Esophagus squamous epithelium (tissue), 5 donors: ENCODE data around the gene TPO. TPM values are rescaled to one million over a fixed set of nuclear protein-coding genes. Genes with fewer than 3 reads are reported as not detected.

Source experiments
- DNase-seq: peaks from one replicate; lab custom pipeline; 2025; lab: John Stamatoyannopoulos, UW
- H3K27ac ChIP-seq, 4 donors: fragments of 200-600 bp; sonication (generic); one replicate each; pipeline ENCODE4 v1.5.1; 2016 to 2019; ENCODE audit warnings: mild to moderate bottlenecking in 1 of 4
- H3K27me3 ChIP-seq, 4 donors: fragments of 200-600 bp; sonication (generic); 1 replicate in 3 of 4; 2 replicates in 1 of 4; pipeline versions ENCODE4 v1.5.1 to v1.6.0; 2017 to 2021; ENCODE audit warnings: antibody characterized with exemption in 1 of 4
- H3K36me3 ChIP-seq, 3 donors: fragments of 200-600 bp; sonication (generic); one replicate each; pipeline ENCODE4 v1.5.1; 2016 to 2019
- H3K4me1 ChIP-seq, 3 donors: fragments of 200-600 bp; sonication (generic); one replicate each; pipeline ENCODE4 v1.5.1; 2017 to 2019
- H3K4me3 ChIP-seq, 4 donors: fragments of 200-600 bp; sonication (generic); 1 replicate in 3 of 4; 2 replicates in 1 of 4; pipeline ENCODE4 v1.5.1; 2016 to 2019; ENCODE audit warnings: mild to moderate bottlenecking in 2 of 4, moderate library complexity in 1 of 4
- H3K9me3 ChIP-seq, 3 donors: fragments of 200-600 bp; sonication (generic); one replicate each; pipeline ENCODE4 v1.5.1; 2016 to 2019
- POLR2A ChIP-seq, 4 donors: fragments of 450-650 bp; IDR thresholded peaks; one replicate each; pipeline ENCODE4 v1.6.1; 2017; ENCODE audit warnings: antibody characterized with exemption in 4 of 4, mild to moderate bottlenecking in 4 of 4, moderate library complexity in 3 of 4
- WGBS, 2 donors: methylation state at CpG; one replicate each; pipeline ENCODE4 v1.1.5; 2018; 5-methylcytosine and 5-hydroxymethylcytosine counted together
- intact Hi-C: fragments of 100-400 bp; cut with DNase I; formaldehyde crosslinking; loops from one replicate; pipeline ENCODE4 v1.15.0; 2022
- total RNA-seq, 4 donors: library from RNA; depleted of rRNA; stranded (reverse); fragments of >200 nt; gene quantifications; one replicate each; pipeline ENCODE4 v1.1.0, GENCODE V29; 2016
- TF ChIP-seq, protein P1 (sequence below), 6 experiments: fragments of 450-650 bp in 4 of 6; fragments of 200-600 bp in 2 of 6; sonication (generic) in 2 of 6; IDR thresholded peaks; one replicate each; pipeline ENCODE4 v1.5.1; 2016 to 2019; ENCODE audit warnings: antibody characterized with exemption in 6 of 6, mild to moderate bottlenecking in 4 of 6, moderate library complexity in 4 of 6
- donor health status: DM: yes; HTN: yes; CAD: no.

Gene TPO
- total RNA-seq, 4 donors from 2014 or later, result 0.31 to 4.6 (median 2.7) TPM

DNA sequence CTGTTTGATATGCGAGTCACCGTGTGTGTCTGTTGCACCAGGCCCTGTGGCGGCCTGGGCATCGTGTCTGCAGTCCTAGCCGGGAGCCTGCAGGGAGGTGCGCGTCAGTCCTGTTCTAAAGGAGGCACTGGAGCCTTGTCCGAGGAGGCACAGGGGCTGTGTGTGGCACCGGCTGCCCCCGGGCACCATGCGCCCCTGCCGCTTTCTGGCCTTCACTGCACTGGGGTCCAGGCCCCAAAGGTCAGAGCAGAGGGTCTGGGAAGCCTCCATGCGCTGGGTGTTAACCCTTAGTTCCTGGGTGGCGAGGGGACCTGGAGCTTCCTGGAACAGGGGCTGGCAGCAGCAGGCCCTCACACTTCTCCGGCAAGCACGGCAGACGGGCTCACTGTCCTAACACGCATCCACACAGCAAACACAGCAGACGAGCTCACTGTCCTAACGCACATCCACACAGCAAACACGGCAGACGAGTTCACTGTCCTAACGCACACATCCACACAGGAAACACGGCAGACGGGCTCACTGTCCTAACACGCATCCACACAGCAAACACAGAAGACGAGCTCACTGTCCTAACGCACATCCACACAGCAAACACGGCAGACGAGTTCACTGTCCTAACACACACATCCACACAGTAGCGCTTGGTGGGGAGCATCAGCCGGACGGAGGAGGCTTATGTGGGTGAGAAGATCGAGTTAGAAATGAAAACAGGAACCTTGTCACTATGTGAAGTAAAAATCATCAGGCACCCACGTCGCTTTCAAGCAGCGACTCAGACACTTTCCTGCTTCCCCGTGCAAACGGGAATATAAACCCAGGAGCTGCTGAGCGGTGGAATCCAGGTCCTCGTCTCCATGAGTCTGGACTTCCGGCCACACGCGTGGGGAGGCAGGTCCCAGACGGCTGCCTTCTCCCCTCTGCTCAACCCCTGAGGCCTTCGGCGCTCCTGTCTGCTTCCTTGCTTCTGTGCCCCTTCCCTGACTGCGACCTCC lies 65.3 kb downstream of the TPO start:
- H3K36me3 ChIP-seq, result no peaks in the 10 kb centered on the region
- no peak overlapping the region for H3K4me3 ChIP-seq
- TF ChIP-seq, protein P1, sequence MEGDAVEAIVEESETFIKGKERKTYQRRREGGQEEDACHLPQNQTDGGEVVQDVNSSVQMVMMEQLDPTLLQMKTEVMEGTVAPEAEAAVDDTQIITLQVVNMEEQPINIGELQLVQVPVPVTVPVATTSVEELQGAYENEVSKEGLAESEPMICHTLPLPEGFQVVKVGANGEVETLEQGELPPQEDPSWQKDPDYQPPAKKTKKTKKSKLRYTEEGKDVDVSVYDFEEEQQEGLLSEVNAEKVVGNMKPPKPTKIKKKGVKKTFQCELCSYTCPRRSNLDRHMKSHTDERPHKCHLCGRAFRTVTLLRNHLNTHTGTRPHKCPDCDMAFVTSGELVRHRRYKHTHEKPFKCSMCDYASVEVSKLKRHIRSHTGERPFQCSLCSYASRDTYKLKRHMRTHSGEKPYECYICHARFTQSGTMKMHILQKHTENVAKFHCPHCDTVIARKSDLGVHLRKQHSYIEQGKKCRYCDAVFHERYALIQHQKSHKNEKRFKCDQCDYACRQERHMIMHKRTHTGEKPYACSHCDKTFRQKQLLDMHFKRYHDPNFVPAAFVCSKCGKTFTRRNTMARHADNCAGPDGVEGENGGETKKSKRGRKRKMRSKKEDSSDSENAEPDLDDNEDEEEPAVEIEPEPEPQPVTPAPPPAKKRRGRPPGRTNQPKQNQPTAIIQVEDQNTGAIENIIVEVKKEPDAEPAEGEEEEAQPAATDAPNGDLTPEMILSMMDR (IDR thresholded peaks at IDR 0.05), result no peak
- no peak for TF ChIP-seq POLR2A (IDR thresholded peaks at IDR 0.05)
- no peaks in the 10 kb centered on the region for H3K4me1 ChIP-seq
- intact Hi-C loops, result no loop called here
- no peaks in the 10 kb centered on the region for H3K27me3 ChIP-seq
- H3K27ac ChIP-seq, result no peak overlapping the region
- 84 to 85% methylated on average over 26 to 36 of the region's 48 CpGs for WGBS, 2 donors
- no peak for DNase-seq
- no peaks in the 10 kb centered on the region for H3K9me3 ChIP-seq

DNA sequence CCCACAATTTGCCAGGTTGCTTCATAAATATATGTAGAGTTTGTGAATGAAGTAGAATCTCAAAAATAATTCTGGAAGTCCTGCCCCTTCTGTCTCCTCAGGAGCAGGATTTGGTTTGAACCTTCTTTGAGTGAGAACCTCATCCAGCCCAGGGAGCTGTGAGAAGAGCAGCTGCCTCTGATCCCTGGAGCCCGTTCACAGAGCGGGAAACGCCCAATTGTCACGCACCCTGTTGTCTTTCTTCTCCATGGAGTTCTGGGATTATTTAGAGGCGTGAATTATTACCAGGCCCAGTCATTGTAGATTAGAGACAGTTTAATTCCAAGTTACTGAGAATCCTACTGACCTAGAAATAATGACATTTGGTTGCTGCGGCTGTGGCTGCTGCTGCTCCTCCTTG lies 66.1 kb downstream of the TPO start:
- no peaks in the 10 kb centered on the region for H3K27me3 ChIP-seq
- H3K9me3 ChIP-seq, result no peaks in the 10 kb centered on the region
- no peaks in the 10 kb centered on the region for H3K4me1 ChIP-seq
- no peaks in the 10 kb centered on the region for H3K36me3 ChIP-seq
- no peak overlapping the region for H3K4me3 ChIP-seq
- H3K27ac ChIP-seq, result no peak overlapping the region
- intact Hi-C loops, result no loop called here
- no peak for DNase-seq
- TF ChIP-seq, protein P1 (IDR thresholded peaks at IDR 0.05), result no peak
- no peak for TF ChIP-seq POLR2A (IDR thresholded peaks at IDR 0.05)
- WGBS, 2 donors, result 84% methylated on average over 6 of the region's 6 CpGs

DNA sequence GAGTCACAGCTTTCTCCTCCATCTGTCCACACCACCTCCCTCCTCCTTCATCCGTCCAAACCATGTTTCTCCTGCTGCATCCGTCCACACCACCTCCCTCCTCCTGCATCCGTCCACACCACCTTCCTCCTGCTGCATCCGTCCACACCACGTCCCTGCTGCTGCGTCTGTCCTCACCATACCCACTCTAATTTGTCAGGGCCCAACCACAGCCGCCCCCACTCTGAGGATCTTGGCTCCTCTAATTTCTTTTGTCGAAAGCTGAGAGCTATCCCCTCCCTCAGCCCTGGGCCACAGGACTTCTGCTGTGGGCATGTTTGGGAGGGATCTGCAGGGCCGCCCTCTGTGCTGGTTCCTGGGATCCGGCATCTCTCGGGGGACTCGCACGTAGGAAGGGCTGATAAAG lies 67.4 kb downstream of the TPO start:
- Histone ChIP-seq H3K36me3 (no peaks in the 10 kb centered on the region), H3K27me3 (no peaks in the 10 kb centered on the region), H3K4me1 (no peaks in the 10 kb centered on the region), H3K27ac (no peak overlapping the region), H3K9me3 (no peaks in the 10 kb centered on the region), H3K4me3 (no peak overlapping the region)
- no peak for DNase-seq
- TF ChIP-seq, protein P1 (IDR thresholded peaks at IDR 0.05), result no peak
- no peak for TF ChIP-seq POLR2A (IDR thresholded peaks at IDR 0.05)
- intact Hi-C loops, result no loop called here
- 69 to 79% methylated on average over 7 to 9 of the region's 13 CpGs for WGBS, 2 donors

DNA sequence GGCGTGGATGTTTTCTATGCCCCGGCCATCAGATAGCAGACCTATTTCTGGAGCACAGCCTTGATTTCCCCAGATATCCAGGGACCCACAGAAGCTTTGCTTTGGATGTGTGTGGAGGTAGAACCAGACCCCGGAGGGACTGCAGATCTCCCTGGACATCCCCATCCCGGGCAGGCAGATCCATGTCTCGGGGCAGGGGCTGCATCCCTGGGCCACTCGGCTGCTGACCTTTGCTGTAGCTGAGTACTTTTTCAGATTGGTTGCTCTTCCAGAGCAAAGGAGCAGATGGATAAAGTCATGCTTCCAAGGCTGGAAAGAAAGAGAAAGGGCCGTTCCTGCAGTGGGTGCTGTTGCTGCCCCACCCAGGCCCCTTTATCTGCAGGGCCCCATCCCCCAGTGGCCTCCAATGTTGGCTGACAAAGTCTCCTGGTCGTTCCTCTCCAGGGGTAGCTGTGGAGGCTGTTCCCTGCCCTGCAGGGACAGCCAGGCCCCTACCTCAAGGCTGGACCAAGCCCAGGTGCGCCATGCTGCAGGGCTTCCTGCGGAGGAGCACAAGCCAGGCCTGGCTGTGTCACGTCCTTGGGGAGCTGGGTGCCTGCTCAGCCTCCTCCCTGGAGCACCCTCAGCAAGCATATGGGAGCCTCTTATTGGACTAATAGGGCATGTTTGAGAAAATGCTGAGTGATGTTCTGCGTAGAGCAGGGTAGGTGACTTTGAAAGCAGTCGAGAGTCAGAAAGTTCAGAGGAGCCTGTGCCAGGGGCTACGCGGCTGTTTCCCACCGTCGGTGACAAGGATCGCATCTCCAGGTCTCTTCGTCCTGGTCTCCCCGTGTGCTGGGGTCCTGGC lies 68.4 kb downstream of the TPO start:
- 86 to 87% methylated on average over 11 to 14 of the region's 20 CpGs for WGBS, 2 donors
- intact Hi-C loops, result no loop called here
- DNase-seq, result no peak

GRCh38 chr2:1482253-1482675 lies 69.0 kb downstream of the TPO start:
- Histone ChIP-seq H3K36me3 (no peaks in the 10 kb centered on the region), H3K4me1 (no peaks in the 10 kb centered on the region), H3K27ac (no peak overlapping the region), H3K27me3 (no peaks in the 10 kb centered on the region), H3K4me3 (no peak overlapping the region), H3K9me3 (no peaks in the 10 kb centered on the region)
- no peak for DNase-seq
- WGBS, 2 donors, result 88 to 92% methylated on average over 8 to 9 of the region's 9 CpGs
- TF ChIP-seq, protein P1 (IDR thresholded peaks at IDR 0.05), result no peak
- TF ChIP-seq POLR2A (IDR thresholded peaks at IDR 0.05), result no peak
- intact Hi-C loops, result no loop called here

More for the DNA sequence above, 68.4 kb downstream of the TPO start:
- H3K9me3 ChIP-seq, result no peaks in the 10 kb centered on the region
- no peak overlapping the region for H3K27ac ChIP-seq
- no peaks in the 10 kb centered on the region for H3K4me1 ChIP-seq
- no peak overlapping the region for H3K4me3 ChIP-seq
- no peaks in the 10 kb centered on the region for H3K27me3 ChIP-seq
- H3K36me3 ChIP-seq, result no peaks in the 10 kb centered on the region
- no peak for TF ChIP-seq POLR2A (IDR thresholded peaks at IDR 0.05)
